NT2/D1 (cell line): ENCODE measurements around the gene TNS3.

ENCODE experiments used
- DNase-seq: peaks from one replicate; pipeline ENCODE4 v3.0.0-alpha.2; 2011; ENCODE audit warnings: low read depth, low spot score
- H3K27me3 ChIP-seq: 2 replicates; pipeline ENCODE4 v1.6.0; 2011; ENCODE audit warnings: mild to moderate bottlenecking; ENCODE audit not compliant: insufficient read length, insufficient read depth
- H3K36me3 ChIP-seq: 2 replicates; pipeline ENCODE4 v1.6.1; 2011; ENCODE audit warnings: mild to moderate bottlenecking, low read length, mixed read lengths; ENCODE audit not compliant: insufficient read depth, insufficient read length
- H3K4me1 ChIP-seq: 2 replicates; pipeline ENCODE4 v1.5.1; 2011; ENCODE audit not compliant: insufficient read depth, insufficient read length
- H3K4me3 ChIP-seq: 2 replicates; pipeline ENCODE4 v1.5.1; 2011; ENCODE audit warnings: low read depth; ENCODE audit not compliant: insufficient read length
- H3K9ac ChIP-seq: 2 replicates; pipeline ENCODE4 v1.6.0; 2011; ENCODE audit warnings: low read depth; ENCODE audit not compliant: insufficient read length
- H3K9me3 ChIP-seq: 2 replicates; pipeline ENCODE4 v1.5.1; 2011; ENCODE audit warnings: mild to moderate bottlenecking, low read length; ENCODE audit not compliant: insufficient read depth
- SUZ12 ChIP-seq: IDR thresholded peaks from 2 replicates; pipeline ENCODE4 v1.6.1; 2011; ENCODE audit not compliant: insufficient read length, insufficient read depth; ENCODE audit errors: extremely low read depth
- YY1 ChIP-seq: IDR thresholded peaks from 2 replicates; pipeline ENCODE4 v1.6.1; 2011; ENCODE audit not compliant: insufficient read length, insufficient read depth
- ZNF274 ChIP-seq: IDR thresholded peaks from 2 replicates; pipeline ENCODE4 v1.6.1; 2011; ENCODE audit warnings: mild to moderate bottlenecking, low read depth, low read length

TNS3 gene

DNA sequence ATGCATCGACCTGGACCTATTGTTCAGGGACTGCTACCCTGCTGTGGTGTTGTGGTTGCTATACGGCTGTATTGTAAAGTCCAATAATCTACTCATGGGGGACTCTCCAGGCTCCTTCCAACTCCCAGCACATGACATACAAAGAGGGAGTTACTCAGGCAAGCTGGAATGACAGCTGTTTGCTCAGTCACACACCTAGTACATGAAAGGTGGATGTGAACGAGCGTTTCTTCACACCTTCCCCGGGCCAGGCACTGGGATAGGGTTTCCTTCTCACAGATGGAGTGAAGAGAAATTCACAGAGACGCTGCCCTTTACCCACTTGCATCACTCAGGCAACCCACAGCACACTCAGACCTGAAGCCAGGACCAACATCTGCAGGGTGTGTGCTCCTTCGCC is 215.7 kb downstream of the TNS3 start:
- no peak for TF ChIP-seq SUZ12
- no peak for TF ChIP-seq YY1
- TF ChIP-seq ZNF274 = no peak
- DNase-seq = no peak
- no peak overlapping the region for H3K4me3 ChIP-seq
- H3K36me3 ChIP-seq = peaks cover 68% of the 10 kb centered on the region
- no peak overlapping the region for H3K9ac ChIP-seq
- no peaks in the 10 kb centered on the region for H3K9me3 ChIP-seq
- no peaks in the 10 kb centered on the region for H3K27me3 ChIP-seq
- peaks cover 2% of the 10 kb centered on the region for H3K4me1 ChIP-seq

GRCh38 chr7:47362984-47363383 is 218.9 kb downstream of the TNS3 start:
- no peak for DNase-seq
- no peak overlapping the region for H3K4me3 ChIP-seq
- TF ChIP-seq ZNF274 (no peak), YY1 (no peak), SUZ12 (no peak)
- H3K4me1 ChIP-seq = no peaks in the 10 kb centered on the region
- no peak overlapping the region for H3K9ac ChIP-seq
- H3K36me3 ChIP-seq = peaks cover 66% of the 10 kb centered on the region
- H3K27me3 ChIP-seq = no peaks in the 10 kb centered on the region
- H3K9me3 ChIP-seq = no peaks in the 10 kb centered on the region

DNA sequence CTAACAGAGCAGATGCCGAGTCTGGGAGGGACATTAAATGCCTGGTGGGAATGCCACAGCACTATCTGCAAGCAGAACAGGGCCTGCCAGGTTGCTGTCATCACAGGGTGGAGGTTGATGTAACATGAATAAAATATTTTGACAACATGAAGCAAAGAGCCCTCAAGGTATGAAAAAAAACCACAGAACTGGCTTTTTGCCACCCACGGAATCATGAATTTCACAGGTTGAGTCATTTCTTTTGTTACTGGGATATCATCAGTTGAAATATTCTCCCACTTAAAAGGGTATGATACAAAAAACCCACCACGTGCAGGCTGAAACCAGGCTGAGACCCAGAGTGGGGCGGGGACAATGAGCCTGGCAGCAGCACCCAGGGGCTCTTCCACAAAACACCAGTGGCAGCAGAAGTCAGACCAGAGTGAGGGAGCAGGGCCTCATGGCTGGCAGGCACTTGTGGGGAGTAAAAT is 220.1 kb downstream of the TNS3 start:
- no peak for DNase-seq
- Histone ChIP-seq H3K9ac (no peak overlapping the region), H3K27me3 (no peaks in the 10 kb centered on the region), H3K36me3 (peaks cover 55% of the 10 kb centered on the region), H3K4me3 (no peak overlapping the region), H3K9me3 (no peaks in the 10 kb centered on the region), H3K4me1 (no peaks in the 10 kb centered on the region)
- TF ChIP-seq ZNF274 = no peak
- TF ChIP-seq SUZ12 = no peak
- no peak for TF ChIP-seq YY1

DNA sequence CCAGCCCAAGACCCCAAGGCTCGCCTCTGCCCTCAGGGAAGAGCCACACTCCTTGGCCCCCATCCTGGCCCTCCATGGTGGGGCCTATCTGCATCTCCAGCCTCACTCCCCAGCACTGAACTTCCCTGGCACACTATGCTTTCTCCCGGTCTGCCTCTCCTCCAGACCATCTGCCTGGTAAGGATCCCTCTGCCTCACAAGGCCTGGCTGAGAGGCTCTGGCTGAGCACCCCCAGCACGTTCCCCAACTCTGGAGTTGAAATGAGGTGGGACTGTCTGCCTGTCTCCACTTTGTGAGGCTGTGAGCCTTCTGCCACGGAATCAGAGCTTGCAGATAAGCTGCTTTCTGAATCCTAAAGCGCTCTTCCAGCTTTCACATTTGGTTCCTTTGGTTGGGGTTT is 220.7 kb downstream of the TNS3 start:
- Histone ChIP-seq H3K9ac (no peak overlapping the region), H3K27me3 (no peaks in the 10 kb centered on the region), H3K36me3 (peaks cover 50% of the 10 kb centered on the region), H3K4me1 (no peaks in the 10 kb centered on the region), H3K4me3 (no peak overlapping the region), H3K9me3 (no peaks in the 10 kb centered on the region)
- TF ChIP-seq YY1 (no peak), SUZ12 (no peak), ZNF274 (no peak)
- DNase-seq = no peak

GRCh38 chr7:47360301-47360900 is 221.5 kb downstream of the TNS3 start:
- DNase-seq = no peak
- no peaks in the 10 kb centered on the region for H3K9me3 ChIP-seq
- no peak overlapping the region for H3K9ac ChIP-seq
- H3K27me3 ChIP-seq = no peaks in the 10 kb centered on the region
- H3K4me1 ChIP-seq = no peaks in the 10 kb centered on the region
- H3K4me3 ChIP-seq = no peak overlapping the region
- peaks cover 52% of the 10 kb centered on the region for H3K36me3 ChIP-seq
- TF ChIP-seq SUZ12 = no peak
- TF ChIP-seq ZNF274 = no peak
- TF ChIP-seq YY1 = no peak

DNA sequence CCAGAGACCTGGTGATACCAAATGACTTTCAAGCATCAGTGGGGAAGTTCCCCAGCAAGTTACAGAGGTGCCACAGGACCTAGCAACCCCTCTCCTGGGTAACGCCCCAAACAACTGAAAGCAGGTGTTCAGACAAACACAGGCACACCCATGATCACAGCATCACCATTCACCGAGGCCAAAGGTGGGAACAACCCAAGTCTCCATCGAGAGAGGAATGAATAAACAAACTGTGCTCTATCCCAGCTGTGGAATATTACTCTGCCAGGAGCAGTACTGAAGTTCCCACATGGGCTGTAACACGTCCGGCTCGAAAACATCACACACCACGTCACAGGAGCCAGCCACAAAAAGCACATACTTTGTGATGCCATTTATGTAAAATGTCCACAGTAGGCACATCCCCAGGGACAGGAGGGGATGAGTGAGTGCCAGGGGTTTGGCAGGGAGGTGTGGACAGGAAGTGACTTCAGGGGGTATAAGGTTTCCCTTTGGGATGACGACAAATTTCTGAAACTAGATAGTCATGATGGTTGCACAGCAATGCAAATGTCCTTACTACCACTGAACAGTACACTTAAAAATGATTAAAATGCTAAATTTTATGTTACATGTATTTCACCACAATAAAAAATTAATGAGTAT is 222.8 kb downstream of the TNS3 start:
- Histone ChIP-seq H3K4me3 (no peak overlapping the region), H3K9me3 (no peaks in the 10 kb centered on the region), H3K27me3 (no peaks in the 10 kb centered on the region), H3K4me1 (no peaks in the 10 kb centered on the region), H3K36me3 (peaks cover 55% of the 10 kb centered on the region), H3K9ac (no peak overlapping the region)
- TF ChIP-seq SUZ12 (no peak), ZNF274 (no peak), YY1 (no peak)
- DNase-seq = no peak

GRCh38 chr7:47358357-47358756 is 223.6 kb downstream of the TNS3 start:
- DNase-seq = no peak
- no peak overlapping the region for H3K9ac ChIP-seq
- TF ChIP-seq SUZ12 = no peak
- TF ChIP-seq ZNF274 = no peak
- TF ChIP-seq YY1 = no peak
- no peak overlapping the region for H3K4me3 ChIP-seq
- peaks cover 53% of the 10 kb centered on the region for H3K36me3 ChIP-seq
- no peaks in the 10 kb centered on the region for H3K4me1 ChIP-seq
- H3K27me3 ChIP-seq = no peaks in the 10 kb centered on the region
- no peaks in the 10 kb centered on the region for H3K9me3 ChIP-seq
